Caco-2 (cell line): Measurements from ENCODE around the gene SPTSSB. TPM values are rescaled to one million over a fixed set of nuclear protein-coding genes. Genes with fewer than 3 reads are reported as not detected.

Source experiments
- BruUV-seq: library from RNA; stranded (reverse); fragments of 400-500 nt; replicated peaks from 2 replicates; lab custom pipeline; 2021; lab: Mats Ljungman, UMichigan
- CTCF ChIA-PET: fragments of 300-600 bp; sonication (Branson Sonifier 250); formaldehyde crosslinking; loops from one replicate; lab custom pipeline; 2022; ENCODE audit warnings: antibody characterized with exemption; lab: Charles Lee
- POLR2A ChIA-PET: fragments of 300-600 bp; sonication (Branson Sonifier 250); formaldehyde crosslinking; loops from one replicate; lab custom pipeline; 2022; ENCODE audit warnings: antibody characterized with exemption; lab: Charles Lee
- DNase-seq, 2 experiments: peaks; one replicate each; pipeline versions ENCODE4 v3.0.0 to v3.0.0-alpha.2; 2020 to 2022
- H3K27me3 ChIP-seq: replicated peaks from 2 replicates; pipeline ENCODE4 v1.6.0; 2011; ENCODE audit warnings: low read length; ENCODE audit not compliant: control insufficient read depth, insufficient read depth
- H3K36me3 ChIP-seq: 2 replicates; pipeline ENCODE4 v1.5.1; 2011; ENCODE audit warnings: low read length; ENCODE audit not compliant: control insufficient read depth, insufficient read depth
- H3K4me1 ChIP-seq: fragments of 250-450 bp; sonication (Bioruptor Pico); 2 replicates; pipeline ENCODE4 v1.5.1; 2020; ENCODE audit warnings: mild to moderate bottlenecking
- H3K4me3 ChIP-seq: 2 replicates; pipeline ENCODE4 v1.5.1; 2011; ENCODE audit warnings: low read depth, mild to moderate bottlenecking, control low read depth, low read length
- H3K9me3 ChIP-seq: fragments of 250-450 bp; sonication (Bioruptor Pico); 2 replicates; pipeline ENCODE4 v1.5.1; 2020; ENCODE audit warnings: mild to moderate bottlenecking, moderate library complexity
- H3K27ac Mint-ChIP-seq: one replicate; pipeline ENCODE4 v1.8.0; 2022; ENCODE audit warnings: mixed read lengths; ENCODE audit not compliant: unreplicated experiment
- H3K27me3 Mint-ChIP-seq: one replicate; pipeline ENCODE4 v1.8.0; 2022; ENCODE audit warnings: mixed read lengths; ENCODE audit not compliant: insufficient read depth, unreplicated experiment
- H3K36me3 Mint-ChIP-seq: one replicate; pipeline ENCODE4 v1.8.0; 2022; ENCODE audit warnings: mild to moderate bottlenecking, mixed read lengths; ENCODE audit not compliant: insufficient read depth, unreplicated experiment
- H3K4me1 Mint-ChIP-seq: one replicate; pipeline ENCODE4 v1.8.0; 2022; ENCODE audit warnings: low read depth, mixed read lengths; ENCODE audit not compliant: unreplicated experiment
- H3K4me3 Mint-ChIP-seq: one replicate; pipeline ENCODE4 v1.8.0; 2022; ENCODE audit warnings: mild to moderate bottlenecking, moderate library complexity, mixed read lengths; ENCODE audit not compliant: unreplicated experiment
- H3K9me3 Mint-ChIP-seq: one replicate; pipeline ENCODE4 v1.8.0; 2022; ENCODE audit warnings: mixed read lengths; ENCODE audit not compliant: unreplicated experiment
- CTCF ChIP-seq, 2 experiments: fragments of 200-600 bp in 1 of 2; IDR thresholded peaks; 1 replicate in 1 of 2; 2 replicates in 1 of 2; pipeline versions ENCODE4 v1.5.1 to v1.8.0; 2011 to 2022; ENCODE audit warnings: antibody characterized with exemption in 1 of 2, control low read depth in 1 of 2, inconsistent platforms in 1 of 2, low read depth in 1 of 2, low read length in 1 of 2, mild to moderate bottlenecking in 1 of 2, moderate library complexity in 1 of 2; ENCODE audit not compliant: insufficient read depth in 1 of 2, severe bottlenecking in 1 of 2, unreplicated experiment in 1 of 2
- intact Hi-C: fragments of 100-400 bp; cut with micrococcal nuclease; formaldehyde crosslinking; loops from one replicate; pipeline ENCODE4 v1.10.0; 2022; ENCODE audit not compliant: unreplicated experiment
- total RNA-seq: library from RNA; stranded (reverse); gene quantifications from 2 replicates; pipeline ENCODE4 v1.2.3, GENCODE V29; 2022

Gene SPTSSB
- total RNA-seq, 1 experiment from 2014 or later = 51.6 TPM

GRCh38 chr3:161314836-161315395 is 56.4 kb downstream of the SPTSSB start:
- Histone ChIP-seq H3K4me1 (peaks cover 3% of the 10 kb centered on the region; the same call in 1 of the 2 replicates), H3K4me3 (no peak overlapping the region), H3K9me3 (no peaks in the 10 kb centered on the region), H3K27me3 (no peaks in the 10 kb centered on the region), H3K36me3 (no peaks in the 10 kb centered on the region)
- CTCF ChIA-PET = no interaction called here
- intact Hi-C loops = no loop called here
- Mint-ChIP-seq H3K27me3 (no peaks in the 10 kb centered on the region), H3K36me3 (no peaks in the 10 kb centered on the region), H3K9me3 (peaks cover 10% of the 10 kb centered on the region), H3K27ac (no peak overlapping the region), H3K4me3 (no peak overlapping the region), H3K4me1 (no peaks in the 10 kb centered on the region)
- no peak for DNase-seq
- TF ChIP-seq CTCF (IDR thresholded peaks at IDR 0.05; ENCODE audit: insufficient read depth in 1 of 2, low read depth in 1 of 2, low read length in 1 of 2, severe bottlenecking in 1 of 2, unreplicated experiment in 1 of 2) = no peak
- no TSS peak for BruUV-seq
- POLR2A ChIA-PET = no interaction called here

- no peaks in the 10 kb centered on the region for H3K27me3 Mint-ChIP-seq
- POLR2A ChIA-PET = no interaction called here
Observed at GRCh38 chr3:161310649-161311423, 60.5 kb downstream of the SPTSSB start.

More at GRCh38 chr3:161310649-161311423, 60.5 kb downstream of the SPTSSB start:
- BruUV-seq = no TSS peak
- CTCF ChIA-PET = no interaction called here
- no peak for TF ChIP-seq CTCF (IDR thresholded peaks at IDR 0.05; ENCODE audit: insufficient read depth in 1 of 2, low read depth in 1 of 2, low read length in 1 of 2, severe bottlenecking in 1 of 2, unreplicated experiment in 1 of 2)
- no peaks in the 10 kb centered on the region for H3K4me1 ChIP-seq
- Mint-ChIP-seq H3K9me3 (peaks cover 8% of the 10 kb centered on the region), H3K4me3 (no peak overlapping the region), H3K27ac (no peak overlapping the region), H3K36me3 (no peaks in the 10 kb centered on the region), H3K4me1 (no peaks in the 10 kb centered on the region)
- H3K9me3 ChIP-seq = no peaks in the 10 kb centered on the region
- H3K4me3 ChIP-seq = no peak overlapping the region
- intact Hi-C loops = no loop called here
- DNase-seq = no peak
- no peaks in the 10 kb centered on the region for H3K27me3 ChIP-seq
- no peaks in the 10 kb centered on the region for H3K36me3 ChIP-seq
